T-helper 1 cell (primary cell): ENCODE data around the gene ZNF83.
"Not testable (repeated sequence)": the region's sequence is repeated elsewhere in the genome, so short reads cannot be mapped to it uniquely, and the experiment has no call there.

Source experiments
- DNase-seq, 5 donors: peaks; one replicate each; pipeline ENCODE4 v3.0.0-alpha.2; 2012 to 2020
- total RNA-seq, 4 donors: gene quantifications; one replicate each; lab custom pipeline; 2026; lab: John Stamatoyannopoulos, UW

The ZNF83 gene
- 79.1 to 127 (median 98.1) reads per million in 4 donors for total RNA-seq

- peak; percentile 88 to 97 (median 92) for DNase-seq
These were observed at the start of gene ZNF83 for GRCh38 chr19:52637718-52638585. Gene ZNF83, minus strand, starts transcription at chr19:52638355.

GRCh38 chr19:52687684-52688083 is 49.5 kb upstream of the ZNF83 start:
- DNase-seq, result no peak

GRCh38 chr19:52685811-52686210 is 47.7 kb upstream of the ZNF83 start:
- no peak for DNase-seq

- not testable (repeated sequence) for DNase-seq
These were observed 43.1 kb upstream of the ZNF83 start for GRCh38 chr19:52681216-52681615.

GRCh38 chr19:52679598-52679997 is 41.4 kb upstream of the ZNF83 start:
- no peak for DNase-seq

- DNase-seq, result not testable (repeated sequence)
These were observed 37.1 kb upstream of the ZNF83 start for GRCh38 chr19:52675239-52675638.

GRCh38 chr19:52673014-52673413 is 34.9 kb upstream of the ZNF83 start:
- no peak for DNase-seq

- no peak for DNase-seq
These were observed 31.9 kb upstream of the ZNF83 start for GRCh38 chr19:52670046-52670445.

- DNase-seq, result no peak
These were observed 31.4 kb upstream of the ZNF83 start for GRCh38 chr19:52669586-52669985.

- no peak for DNase-seq
These were observed 29.8 kb upstream of the ZNF83 start for GRCh38 chr19:52667972-52668371.

- no peak for DNase-seq
These were observed 28.4 kb upstream of the ZNF83 start for GRCh38 chr19:52666506-52666905.

GRCh38 chr19:52665529-52665928 is 27.4 kb upstream of the ZNF83 start:
- no peak for DNase-seq

- DNase-seq, result no peak
These were observed 26.9 kb upstream of the ZNF83 start for GRCh38 chr19:52665027-52665426.

- DNase-seq, result no peak
These were observed 26.3 kb upstream of the ZNF83 start for GRCh38 chr19:52664461-52664860.

GRCh38 chr19:52662631-52663030 is 24.5 kb upstream of the ZNF83 start:
- no peak for DNase-seq

- DNase-seq, result no peak
These were observed 22.8 kb upstream of the ZNF83 start for GRCh38 chr19:52660981-52661380.

GRCh38 chr19:52659013-52659412 is 20.9 kb upstream of the ZNF83 start:
- no peak for DNase-seq

- DNase-seq, result no peak
These were observed 20.4 kb upstream of the ZNF83 start for GRCh38 chr19:52658595-52658994.

GRCh38 chr19:52653161-52653560 is 15.0 kb upstream of the ZNF83 start:
- no peak for DNase-seq

- no peak for DNase-seq
These were observed 13.8 kb upstream of the ZNF83 start for GRCh38 chr19:52651956-52652355.

- DNase-seq, result no peak
These were observed 10.3 kb upstream of the ZNF83 start for GRCh38 chr19:52648336-52649016.

GRCh38 chr19:52646571-52647217 is 8.5 kb upstream of the ZNF83 start:
- no peak for DNase-seq

GRCh38 chr19:52640916-52641315 is 2.8 kb upstream of the ZNF83 start:
- no peak for DNase-seq

GRCh38 chr19:52639996-52640395 is 1.8 kb upstream of the ZNF83 start:
- DNase-seq, result no peak
